Omental fat pad (tissue), 4 donors: ENCODE measurements around the gene HEATR1. TPM values are rescaled to one million over a fixed set of nuclear protein-coding genes. Genes with fewer than 3 reads are reported as not detected.

Experiments used
- ATAC-seq: fragments of 150-250 bp; one replicate; pipeline ENCODE4 v1.9.1; 2016; ENCODE audit warnings: mild to moderate bottlenecking, moderate library complexity; ENCODE audit not compliant: low FRiP score
- DNase-seq: peaks from one replicate; pipeline ENCODE4 v3.0.0-alpha.2; 2019; ENCODE audit warnings: low spot score
- total RNA-seq, 4 donors: library from RNA; depleted of rRNA; stranded (reverse); fragments of >200 nt; gene quantifications; one replicate each; pipeline ENCODE4 v1.1.0, GENCODE V29; 2016
- TF ChIP-seq, protein P1 (sequence below), 3 donors: fragments of 450-650 bp; IDR thresholded peaks; one replicate each; pipeline ENCODE4 v1.5.1; 2016 to 2017; ENCODE audit warnings: antibody characterized with exemption in 3 of 3, mild to moderate bottlenecking in 3 of 3, moderate library complexity in 2 of 3

HEATR1 gene
- total RNA-seq, 4 donors from 2014 or later: 25.9 to 75.4 (median 41.9) TPM

DNA sequence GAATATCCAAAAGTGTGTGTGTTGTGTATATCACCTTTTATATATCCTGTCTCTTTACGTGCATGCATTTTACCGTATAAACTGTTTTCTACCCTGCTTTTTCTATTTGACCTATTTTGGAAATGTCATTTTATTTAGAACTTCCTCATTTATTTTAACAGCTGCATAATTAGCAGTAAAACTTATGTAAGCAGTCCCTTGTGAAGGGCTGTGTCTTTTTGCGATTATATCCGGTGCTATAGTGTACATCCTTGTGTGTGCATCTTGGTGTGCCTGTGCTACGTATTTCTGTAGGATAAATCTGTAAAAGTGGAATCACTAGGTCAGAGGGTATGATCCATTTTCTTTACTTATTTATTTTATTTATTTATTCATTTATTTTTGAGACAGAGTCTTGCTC lies 73.4 kb downstream of the HEATR1 start:
- no peak for ATAC-seq
- no peak for DNase-seq
- TF ChIP-seq, protein P1, sequence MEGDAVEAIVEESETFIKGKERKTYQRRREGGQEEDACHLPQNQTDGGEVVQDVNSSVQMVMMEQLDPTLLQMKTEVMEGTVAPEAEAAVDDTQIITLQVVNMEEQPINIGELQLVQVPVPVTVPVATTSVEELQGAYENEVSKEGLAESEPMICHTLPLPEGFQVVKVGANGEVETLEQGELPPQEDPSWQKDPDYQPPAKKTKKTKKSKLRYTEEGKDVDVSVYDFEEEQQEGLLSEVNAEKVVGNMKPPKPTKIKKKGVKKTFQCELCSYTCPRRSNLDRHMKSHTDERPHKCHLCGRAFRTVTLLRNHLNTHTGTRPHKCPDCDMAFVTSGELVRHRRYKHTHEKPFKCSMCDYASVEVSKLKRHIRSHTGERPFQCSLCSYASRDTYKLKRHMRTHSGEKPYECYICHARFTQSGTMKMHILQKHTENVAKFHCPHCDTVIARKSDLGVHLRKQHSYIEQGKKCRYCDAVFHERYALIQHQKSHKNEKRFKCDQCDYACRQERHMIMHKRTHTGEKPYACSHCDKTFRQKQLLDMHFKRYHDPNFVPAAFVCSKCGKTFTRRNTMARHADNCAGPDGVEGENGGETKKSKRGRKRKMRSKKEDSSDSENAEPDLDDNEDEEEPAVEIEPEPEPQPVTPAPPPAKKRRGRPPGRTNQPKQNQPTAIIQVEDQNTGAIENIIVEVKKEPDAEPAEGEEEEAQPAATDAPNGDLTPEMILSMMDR (IDR thresholded peaks at IDR 0.05): no peak

DNA sequence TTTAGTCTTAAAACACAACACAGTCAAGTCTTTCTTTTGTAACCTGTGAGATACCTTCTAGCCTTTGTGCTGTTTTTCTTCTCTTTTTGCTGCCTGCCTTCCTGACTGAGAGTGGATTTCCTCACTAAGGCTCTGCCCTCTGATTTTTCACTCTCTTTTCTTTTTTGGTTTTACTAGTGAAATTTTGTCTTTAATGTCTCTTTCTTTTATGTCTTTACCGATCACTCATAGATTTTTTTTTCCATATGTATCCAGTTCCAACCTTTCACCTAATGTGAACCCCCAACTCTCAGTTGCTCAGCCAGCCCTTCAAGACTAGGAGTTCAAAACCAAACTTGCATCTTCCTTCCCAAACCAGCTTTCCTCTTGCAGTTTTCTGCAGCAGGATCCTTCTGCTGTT lies 74.0 kb downstream of the HEATR1 start:
- DNase-seq: no peak
- TF ChIP-seq, protein P1 (IDR thresholded peaks at IDR 0.05): no peak
- no peak for ATAC-seq

DNA sequence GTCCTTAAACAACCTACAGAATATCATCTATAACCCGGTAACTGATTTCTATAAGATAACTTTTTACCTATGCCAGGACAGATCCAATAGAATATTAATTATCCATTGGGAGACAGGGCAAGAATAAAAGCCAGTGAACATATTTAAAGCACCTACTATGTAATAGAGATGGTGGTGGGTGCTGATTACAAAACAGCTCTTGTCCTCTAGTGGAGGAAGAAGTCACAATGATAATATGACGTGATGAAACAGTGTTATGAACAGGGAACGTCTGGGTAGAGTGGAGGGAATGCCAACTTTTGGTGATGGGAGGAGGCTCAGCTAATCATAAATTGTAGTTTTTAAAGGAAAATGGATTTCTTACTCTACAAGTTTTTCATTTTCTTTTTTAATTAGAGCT lies 78.2 kb downstream of the HEATR1 start:
- DNase-seq: no peak
- ATAC-seq: no peak
- TF ChIP-seq, protein P1 (IDR thresholded peaks at IDR 0.05): no peak

DNA sequence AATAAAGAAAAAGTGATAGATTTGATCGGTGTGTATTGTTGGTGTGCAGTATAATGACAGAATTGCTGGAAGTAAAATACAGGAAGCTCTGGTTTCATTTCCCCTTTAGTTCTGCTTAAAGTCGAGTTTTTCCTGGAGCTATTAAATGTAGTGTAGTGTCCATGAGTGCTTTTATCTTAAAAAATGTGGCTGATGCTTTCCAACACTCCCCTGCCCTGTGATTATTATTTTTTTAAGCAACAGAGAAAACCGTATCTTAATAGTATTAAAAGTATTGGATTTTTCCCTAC lies 79.5 kb downstream of the HEATR1 start:
- ATAC-seq (no peak), DNase-seq (no peak)
- TF ChIP-seq, protein P1 (IDR thresholded peaks at IDR 0.05): no peak

DNA sequence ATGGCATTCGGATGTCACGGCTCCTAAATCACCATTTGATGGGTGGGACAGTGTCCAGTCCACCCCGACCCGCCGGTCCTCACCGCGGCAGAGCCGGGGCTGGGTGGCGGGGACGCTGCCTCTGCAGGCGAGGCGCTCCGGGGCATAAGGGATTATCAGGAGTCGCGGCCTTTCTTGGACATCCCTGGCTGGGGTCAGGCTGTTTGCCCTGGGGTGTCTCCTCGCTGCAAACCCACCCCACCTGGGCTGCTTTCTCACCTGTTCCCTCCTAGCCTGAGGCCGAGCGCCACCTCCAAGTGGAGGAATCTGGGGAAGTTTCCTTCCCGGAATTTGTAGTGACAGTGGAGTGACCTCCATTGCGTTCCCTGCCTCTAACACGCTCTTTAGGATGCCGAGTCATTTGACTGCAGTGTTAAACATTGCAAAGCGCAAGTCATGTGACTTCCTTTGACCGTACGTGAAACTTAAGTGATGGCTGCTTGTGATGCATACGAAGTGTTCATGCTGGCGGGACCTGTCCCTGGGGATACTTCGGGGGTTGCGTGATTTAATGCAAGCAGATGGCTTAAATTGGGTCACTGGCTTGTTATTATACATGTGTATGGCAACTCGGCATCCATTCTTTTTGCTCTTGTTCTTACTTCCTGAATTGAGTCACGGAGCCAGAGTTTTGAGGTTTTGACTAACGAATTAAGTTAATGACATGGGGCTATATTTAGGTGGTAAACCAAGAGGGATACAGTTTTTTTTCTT lies 80.0 kb downstream of the HEATR1 start:
- ATAC-seq: peak; percentile 88
- TF ChIP-seq, protein P1 (IDR thresholded peaks at IDR 0.05): no peak
- DNase-seq: peak; percentile 34

DNA sequence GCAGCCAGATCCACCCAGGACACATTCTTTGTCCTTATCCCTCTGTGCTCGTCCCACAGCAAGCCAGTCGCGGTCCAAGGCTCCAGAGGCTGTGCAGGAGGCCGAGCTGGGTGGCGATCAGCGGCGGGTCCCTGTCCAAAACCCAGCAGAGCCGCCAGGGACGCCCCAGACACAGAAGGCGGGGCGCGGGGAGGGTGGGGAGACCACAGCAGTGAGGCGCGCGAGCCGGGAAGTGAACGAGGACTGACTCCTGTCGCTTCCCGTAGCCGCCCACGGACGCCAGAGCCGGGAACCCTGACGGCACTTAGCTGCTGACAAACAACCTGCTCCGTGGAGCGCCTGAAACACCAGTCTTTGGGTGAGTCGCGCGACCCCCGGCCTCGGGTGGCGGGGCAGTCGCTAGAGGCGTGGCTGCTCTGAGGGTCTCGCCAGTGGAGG lies 80.6 kb downstream of the HEATR1 start, which contains the start of gene LGALS8:
Gene LGALS8, plus strand, starts transcription at position 279 of the 438 bp plus-strand sequence. CDS start 2,089 bp downstream, outside the sequence.
- TF ChIP-seq, protein P1 (IDR thresholded peaks at IDR 0.05): no peak
- ATAC-seq: peak; percentile 92
- peak; percentile 91 for DNase-seq
